Common myeloid progenitor, CD34-positive (primary cell): ENCODE data around the gene FAM117B.

Experiments
- CTCF ChIA-PET: fragments of 350-600 bp; sonication (Branson Sonifier 250); formaldehyde crosslinking; loops from one replicate; lab custom pipeline; 2021; ENCODE audit warnings: antibody characterized with exemption; lab: Charles Lee
- POLR2A ChIA-PET: fragments of 350-600 bp; sonication (Branson Sonifier 250); formaldehyde crosslinking; loops from one replicate; lab custom pipeline; 2021; ENCODE audit warnings: antibody characterized with exemption; lab: Charles Lee
- DNase-seq, 3 donors: peaks; one replicate each; pipeline versions ENCODE4 v3.0.0 to v3.0.0-alpha.2; 2013
- H3K27ac ChIP-seq, 2 experiments: 1 replicate in 1 of 2; 2 replicates in 1 of 2; pipeline ENCODE4 v1.7.0; 2013; ENCODE audit warnings: inconsistent platforms in 2 of 2, low read length in 2 of 2, mild to moderate bottlenecking in 2 of 2, low read depth in 1 of 2, moderate library complexity in 1 of 2; ENCODE audit not compliant: severe bottlenecking in 2 of 2, insufficient read depth in 1 of 2, poor library complexity in 1 of 2
- H3K27me3 ChIP-seq, 5 experiments: replicated peaks in 2 of 5; 1 replicate in 3 of 5; 2 replicates in 2 of 5; pipeline versions ENCODE4 v1.6.1 to v1.7.0; 2013; ENCODE audit warnings: low read length in 4 of 5, mild to moderate bottlenecking in 2 of 5, moderate library complexity in 2 of 5, inconsistent platforms in 1 of 5; ENCODE audit not compliant: insufficient read depth in 5 of 5, control insufficient read depth in 4 of 5
- H3K36me3 ChIP-seq, 4 experiments: 1 replicate in 2 of 4; 2 replicates in 2 of 4; pipeline versions ENCODE4 v1.6.1 to v1.7.0; 2013; ENCODE audit warnings: low read length in 3 of 4, control low read depth in 1 of 4, mild to moderate bottlenecking in 1 of 4; ENCODE audit not compliant: control insufficient read depth in 4 of 4, insufficient read depth in 4 of 4
- H3K4me1 ChIP-seq, 4 experiments: 1 replicate in 3 of 4; 2 replicates in 1 of 4; pipeline versions ENCODE4 v1.6.1 to v1.7.1; 2013; ENCODE audit warnings: low read length in 3 of 4, mild to moderate bottlenecking in 3 of 4, control low read depth in 1 of 4, inconsistent platforms in 1 of 4, moderate library complexity in 1 of 4; ENCODE audit not compliant: control insufficient read depth in 4 of 4, insufficient read depth in 4 of 4; ENCODE audit errors: control extremely low read depth in 1 of 4
- H3K4me3 ChIP-seq, 7 experiments: 1 replicate in 4 of 7; 2 replicates in 3 of 7; pipeline versions ENCODE4 v1.5.1 to v1.7.0; 2013; ENCODE audit warnings: mild to moderate bottlenecking in 7 of 7, low read length in 6 of 7, moderate library complexity in 6 of 7, inconsistent platforms in 2 of 7, low read depth in 2 of 7, control low read depth in 1 of 7; ENCODE audit not compliant: insufficient read depth in 4 of 7, control insufficient read depth in 1 of 7; ENCODE audit errors: extremely low read depth in 1 of 7
- H3K9me3 ChIP-seq, 5 experiments: 1 replicate in 4 of 5; 2 replicates in 1 of 5; pipeline versions ENCODE4 v1.6.1 to v1.7.1; 2013; ENCODE audit warnings: low read length in 4 of 5, mild to moderate bottlenecking in 2 of 5, inconsistent platforms in 1 of 5, low read depth in 1 of 5, moderate library complexity in 1 of 5; ENCODE audit not compliant: control insufficient read depth in 4 of 5, insufficient read depth in 2 of 5; ENCODE audit errors: control extremely low read depth in 1 of 5
- WGBS: methylation state at CpG from one replicate; pipeline ENCODE4 v1.1.5; 2013; ENCODE audit not compliant: insufficient coverage; 5-methylcytosine and 5-hydroxymethylcytosine counted together

Gene FAM117B

GRCh38 chr2:202716114-202716718 lies 81.4 kb downstream of the FAM117B start:
- peak; percentile 6 to 40 (median 37) for DNase-seq
- ChIA-PET POLR2A (no interaction called here), CTCF (no interaction called here)
- Histone ChIP-seq H3K36me3 (peaks cover 0 to 8% (median 0%) of the 10 kb centered on the region in 4 experiments), H3K27me3 (no peaks in the 10 kb centered on the region), H3K9me3 (peaks cover 13 to 39% (median 16%) of the 10 kb centered on the region in 5 experiments), H3K4me3 (no peak overlapping the region), H3K27ac (no peak overlapping the region), H3K4me1 (peaks cover 0 to 4% (median 0%) of the 10 kb centered on the region in 4 experiments)
- WGBS: 90% methylated on average over 3 of the region's 5 CpGs

DNA sequence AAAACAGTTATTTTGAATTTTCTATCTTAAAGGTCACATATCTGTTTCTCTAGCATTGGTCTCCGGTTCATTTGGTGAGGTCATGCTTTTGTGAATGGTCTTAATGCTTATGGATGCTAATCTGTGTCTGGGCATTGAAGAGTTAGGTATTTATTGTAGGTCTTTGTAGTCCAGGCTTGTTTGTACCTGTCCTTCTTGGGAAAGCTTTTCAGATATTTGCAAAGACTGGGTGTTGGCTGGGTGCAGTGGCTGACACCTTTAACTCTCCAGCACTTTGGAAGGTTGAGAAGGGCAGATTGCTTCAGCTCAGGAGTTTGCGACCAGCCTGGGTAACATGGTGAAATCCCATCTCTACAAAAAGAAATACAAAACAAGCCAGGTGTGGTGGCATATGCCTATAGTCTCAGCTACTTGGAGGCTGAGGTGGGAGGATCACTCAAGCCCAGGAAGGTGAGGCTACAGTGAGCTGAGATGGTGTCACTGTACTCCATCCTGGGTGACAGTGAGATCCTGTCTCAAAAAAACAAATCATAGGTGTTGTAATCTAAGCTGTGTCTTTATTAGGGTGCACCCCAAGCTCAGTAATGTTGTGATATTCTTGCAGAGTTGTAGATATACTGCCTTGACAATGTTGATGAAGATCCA lies 82.3 kb downstream of the FAM117B start:
- Histone ChIP-seq H3K27me3 (no peaks in the 10 kb centered on the region), H3K36me3 (peaks cover 0 to 6% (median 0%) of the 10 kb centered on the region in 4 experiments), H3K9me3 (peaks cover 10 to 33% (median 16%) of the 10 kb centered on the region in 5 experiments), H3K4me3 (no peak overlapping the region), H3K27ac (no peak overlapping the region), H3K4me1 (peaks cover 0 to 4% (median 0%) of the 10 kb centered on the region in 4 experiments)
- POLR2A ChIA-PET: no interaction called here
- WGBS: 100% methylated on average over 1 of the region's 2 CpGs
- no peak for DNase-seq
- CTCF ChIA-PET: interaction anchor here (1.3 kb wide), 1 partner anchor 30 kb away, joined by 3 read pairs; no protein-coding TSS in a partner anchor

DNA sequence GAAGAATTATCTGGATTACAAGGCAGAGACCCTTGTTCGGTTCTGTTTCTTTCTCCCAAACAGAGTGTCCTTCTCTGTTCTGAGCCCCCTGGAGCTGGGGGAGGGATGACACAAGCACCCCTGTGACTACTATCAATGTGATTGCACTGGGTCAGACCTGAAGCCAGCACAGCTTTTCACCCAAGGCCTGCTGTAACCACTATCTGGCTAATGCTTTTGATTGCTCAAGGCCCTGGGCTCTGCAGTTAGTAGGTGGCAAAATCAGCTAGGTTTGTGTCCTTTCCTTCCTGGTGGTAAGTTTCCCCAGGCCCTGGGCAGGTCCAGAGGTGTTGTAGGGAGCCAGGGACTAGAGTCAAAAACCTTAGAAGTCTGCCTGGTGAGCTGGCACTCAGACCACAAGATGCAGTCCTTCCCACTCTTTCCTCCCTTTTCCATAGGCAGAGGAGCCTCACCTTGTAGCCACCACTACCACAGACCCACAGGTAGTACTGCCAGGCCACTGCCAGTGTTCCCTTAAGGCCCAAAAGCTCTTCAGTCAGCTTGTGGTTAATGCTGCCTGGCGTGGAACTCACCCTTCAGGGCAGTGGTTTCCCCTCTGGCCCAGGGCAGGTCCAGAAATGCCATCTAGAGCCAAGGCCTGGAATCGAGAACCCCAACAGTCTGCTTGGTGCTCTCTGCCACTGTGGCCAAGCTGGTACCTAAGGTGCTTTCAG lies 83.0 kb downstream of the FAM117B start:
- 92% methylated on average over 2 of the region's 3 CpGs for WGBS
- Histone ChIP-seq H3K36me3 (peaks cover 0 to 6% (median 0%) of the 10 kb centered on the region in 4 experiments), H3K27ac (no peak overlapping the region), H3K4me3 (no peak overlapping the region), H3K27me3 (no peaks in the 10 kb centered on the region), H3K4me1 (peaks cover 0 to 4% (median 0%) of the 10 kb centered on the region in 4 experiments), H3K9me3 (peaks cover 9 to 29% (median 12%) of the 10 kb centered on the region in 5 experiments)
- POLR2A ChIA-PET: no interaction called here
- CTCF ChIA-PET: interaction anchor here (1.3 kb wide), 1 partner anchor 30 kb away, joined by 3 read pairs; no protein-coding TSS in a partner anchor
- DNase-seq: no peak

- WGBS: 93% methylated on average over 2 of the region's 4 CpGs
- Histone ChIP-seq H3K4me1 (peaks cover 0 to 4% (median 0%) of the 10 kb centered on the region in 4 experiments), H3K9me3 (peaks cover 9 to 26% (median 10%) of the 10 kb centered on the region in 5 experiments), H3K27me3 (no peaks in the 10 kb centered on the region), H3K4me3 (no peak overlapping the region), H3K27ac (no peak overlapping the region), H3K36me3 (peaks cover 0 to 6% (median 0%) of the 10 kb centered on the region in 4 experiments)
- no peak for DNase-seq
- ChIA-PET POLR2A (no interaction called here), CTCF (no interaction called here)
Measured at GRCh38 chr2:202718614-202719013, 83.8 kb downstream of the FAM117B start.

DNA sequence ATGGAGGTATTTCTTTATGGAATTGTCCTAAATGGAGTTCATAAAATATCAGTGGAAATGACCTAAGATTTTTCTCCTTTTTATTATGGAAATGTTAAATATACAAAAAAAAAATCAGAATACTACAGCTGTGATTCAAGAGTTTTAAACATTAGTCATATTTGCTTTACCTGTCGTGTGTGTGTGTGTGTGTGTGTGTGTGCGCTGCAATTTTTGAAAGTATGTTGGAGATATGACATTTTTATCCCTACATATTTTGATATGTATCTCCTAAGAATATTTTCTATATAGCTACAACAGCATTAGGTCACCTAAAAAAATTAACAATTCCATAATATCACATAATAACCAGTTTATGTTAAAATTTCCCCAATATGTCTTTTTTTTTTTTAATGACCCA lies 85.5 kb downstream of the FAM117B start:
- Histone ChIP-seq H3K27ac (no peak overlapping the region), H3K4me3 (no peak overlapping the region), H3K4me1 (peaks cover 0 to 4% (median 0%) of the 10 kb centered on the region in 4 experiments), H3K27me3 (no peaks in the 10 kb centered on the region), H3K9me3 (peaks cover 9 to 26% (median 10%) of the 10 kb centered on the region in 5 experiments), H3K36me3 (peaks cover 0 to 6% (median 0%) of the 10 kb centered on the region in 4 experiments)
- ChIA-PET CTCF (interaction anchor here (0.6 kb wide), 1 partner anchor 74 kb away, joined by 3 read pairs; no protein-coding TSS in a partner anchor), POLR2A (interaction anchor here (0.6 kb wide), 1 partner anchor 246 kb away, joined by 3 read pairs; no protein-coding TSS in a partner anchor)
- DNase-seq: no peak
- no CpG with 5 or more reads among the region's 2 CpGs for WGBS

- DNase-seq: no peak
- Histone ChIP-seq H3K36me3 (peaks cover 6 to 8% (median 7%) of the 10 kb centered on the region in 4 experiments), H3K4me3 (no peak overlapping the region), H3K9me3 (peaks cover 7 to 19% (median 10%) of the 10 kb centered on the region in 5 experiments), H3K27ac (no peak overlapping the region), H3K27me3 (no peaks in the 10 kb centered on the region), H3K4me1 (peaks cover 0 to 4% (median 0%) of the 10 kb centered on the region in 4 experiments)
- CTCF ChIA-PET: no interaction called here
- POLR2A ChIA-PET: interaction anchor here (1.1 kb wide), 1 partner anchor 75 kb away, joined by 9 read pairs; no protein-coding TSS in a partner anchor
- WGBS: 100% methylated on average over 1 of the region's 3 CpGs
Measured at GRCh38 chr2:202721621-202722020, 86.9 kb downstream of the FAM117B start.
